K562 (cell line): ENCODE measurements around the gene FASN. TPM values are rescaled to one million over a fixed set of nuclear protein-coding genes. Genes with fewer than 3 reads are reported as not detected.

ENCODE experiments used
- CXXC5 ChIP-seq: fragments of 250-450 bp; sonication (Bioruptor Pico); IDR thresholded peaks from 2 replicates; pipeline ENCODE4 v1.8.0; 2022; ENCODE audit warnings: inconsistent platforms, mild to moderate bottlenecking, moderate library complexity
- DLX4 ChIP-seq: fragments of 250-450 bp; sonication (Bioruptor Pico); IDR thresholded peaks from 2 replicates; pipeline ENCODE4 v1.6.1; 2021; ENCODE audit warnings: mild to moderate bottlenecking
- GABPB1 ChIP-seq: sonication (generic); formaldehyde crosslinking; IDR thresholded peaks from 2 replicates; pipeline ENCODE4 v1.8.0; 2022; ENCODE audit warnings: mild to moderate bottlenecking, missing genetic modification reagents
- GATAD2B ChIP-seq: fragments of 450-650 bp; IDR thresholded peaks from 2 replicates; pipeline ENCODE4 v1.6.1; 2017; ENCODE audit warnings: mild to moderate bottlenecking, borderline replicate concordance
- HDAC1 ChIP-seq, 2 experiments: fragments of 450-650 bp; IDR thresholded peaks; 2 replicates each; pipeline ENCODE4 v1.6.1; 2016 to 2017; ENCODE audit warnings: inconsistent platforms in 1 of 2, mild to moderate bottlenecking in 1 of 2, moderate library complexity in 1 of 2
- MLLT1 ChIP-seq, 2 experiments: fragments of 450-650 bp; IDR thresholded peaks; 2 replicates each; pipeline ENCODE4 v1.6.1; 2016
- MYC ChIP-seq, 2 experiments: fragments of 250-450 bp in 1 of 2; sonication (Bioruptor Pico) in 1 of 2; IDR thresholded peaks; 2 replicates each; pipeline versions ENCODE4 v1.5.1 to v1.6.1; 2012 to 2021; ENCODE audit warnings: low read depth in 2 of 2, borderline replicate concordance in 1 of 2, improper control_type of control experiment in 1 of 2, low read length in 1 of 2, mild to moderate bottlenecking in 1 of 2, moderate library complexity in 1 of 2
- NR2C2 ChIP-seq, 2 experiments: fragments of 200-800 bp in 1 of 2; sonication (Bioruptor generic) in 1 of 2; sonication (generic) in 1 of 2; formaldehyde crosslinking in 1 of 2; IDR thresholded peaks; 2 replicates each; pipeline versions ENCODE4 v1.6.1 to v1.8.0; 2016 to 2022; ENCODE audit warnings: mild to moderate bottlenecking in 1 of 2, missing compliant biosample characterization in 1 of 2, missing genetic modification characterization in 1 of 2, missing genetic modification reagents in 1 of 2
- NR3C1 ChIP-seq: sonication (generic); formaldehyde crosslinking; IDR thresholded peaks from 2 replicates; pipeline ENCODE4 v1.8.1; 2022; ENCODE audit warnings: missing genetic modification reagents
- POLR2A ChIP-seq: fragments of 450-650 bp; conservative IDR thresholded peaks from 2 replicates; pipeline ENCODE4 v1.6.1; 2016
- RERE ChIP-seq: sonication (generic); formaldehyde crosslinking; IDR thresholded peaks from 2 replicates; pipeline ENCODE4 v1.8.0; 2023; ENCODE audit warnings: missing genetic modification reagents, mild to moderate bottlenecking, borderline replicate concordance
- RUNX1 ChIP-seq: sonication (generic); IDR thresholded peaks from 2 replicates; pipeline ENCODE4 v1.6.1; 2016; ENCODE audit warnings: antibody characterized with exemption, low read depth
- ZBTB17 ChIP-seq: fragments of 450-650 bp; formaldehyde crosslinking; IDR thresholded peaks from 2 replicates; pipeline ENCODE4 v1.4.0; 2020; ENCODE audit warnings: mild to moderate bottlenecking
- ZBTB7A ChIP-seq: IDR thresholded peaks from 2 replicates; pipeline ENCODE4 v1.6.1; 2011; ENCODE audit warnings: low read depth, mild to moderate bottlenecking, low read length, moderate library complexity, borderline replicate concordance; ENCODE audit not compliant: control insufficient read depth
- ZNF444 ChIP-seq: fragments of 250-450 bp; sonication (Bioruptor Pico); IDR thresholded peaks from 2 replicates; pipeline ENCODE4 v1.4.0; 2020; ENCODE audit warnings: mild to moderate bottlenecking, moderate library complexity
- ZNF707 ChIP-seq: fragments of 250-450 bp; sonication (Bioruptor Pico); conservative IDR thresholded peaks from 2 replicates; pipeline ENCODE4 v1.8.0; 2022; ENCODE audit warnings: inconsistent platforms, mild to moderate bottlenecking, moderate library complexity
- polyA plus RNA-seq, 8 experiments: library from polyadenylated mRNA; depleted of rRNA in 4 of 8; stranded (reverse) in 5 of 8; unstranded in 3 of 8; fragments of >200 nt; fragmentation: Nextera tagmentation in 2 of 8; fragmentation: Illumina TruSeq in 1 of 8; extraction: Ambion mirVana in 2 of 8; extraction: Trizol in 1 of 8; gene quantifications; 2 replicates each; pipeline versions ENCODE4 v1.2.1 to v1.2.3, GENCODE V29; 2011 to 2014; ENCODE audit warnings: inconsistent platforms in 1 of 8, missing spikeins in 1 of 8
- total RNA-seq, 7 experiments: library from RNA; depleted of rRNA in 6 of 7; stranded (reverse); fragments of >200 nt in 6 of 7; fragmentation: Illumina TruSeq in 2 of 7; extraction: Trizol in 2 of 7; gene quantifications; 2 replicates each; pipeline versions ENCODE4 v1.2.1 to v1.2.3, GENCODE V29; 2011 to 2021; ENCODE audit warnings: low replicate concordance in 1 of 7
- TF ChIP-seq, protein P1 (sequence below), 2 experiments: IDR thresholded peaks; 2 replicates each; pipeline ENCODE4 v1.6.1; 2011; ENCODE audit warnings: borderline replicate concordance in 1 of 2, control low read depth in 1 of 2, low read depth in 1 of 2, low read length in 1 of 2, mild to moderate bottlenecking in 1 of 2, mixed read lengths in 1 of 2, moderate library complexity in 1 of 2; ENCODE audit not compliant: insufficient read depth in 1 of 2, insufficient read length in 1 of 2, poor library complexity in 1 of 2, severe bottlenecking in 1 of 2; ENCODE audit errors: extremely low read depth in 1 of 2

Gene FASN
- total and polyA plus RNA-seq, 9 of the 15 experiments (the other 6 are each of a cell fraction or from before 2014, with no cell fraction given): 0.15 to 663 (median 49.9) TPM

- TF ChIP-seq RERE (CRISPR knock-in tag) (peak; percentile 50), ZNF444 (CRISPR knock-in tag) (peak; percentile 75; the same call in 1 of the 2 replicates), MYC (IDR thresholded peaks at IDR 0.05; ENCODE audit: low read depth, low read length) (peak; percentile 81; the same call in 1 of the 2 replicates), MYC (CRISPR knock-in tag; IDR thresholded peaks at IDR 0.05; ENCODE audit: borderline replicate concordance, low read depth) (no peak), ZBTB7A (peak; percentile 71), DLX4 (no peak), ZNF707 (CRISPR knock-in tag) (no peak), RUNX1 (no peak), MLLT1 (IDR thresholded peaks at IDR 0.05) (no peak), NR2C2 (CRISPR knock-in tag; IDR thresholded peaks at IDR 0.05) (0 out of 2 replicates have a peak, but pooled peaks have one; percentile 56), NR2C2 (tag; IDR thresholded peaks at IDR 0.05) (no peak), GABPB1 (CRISPR knock-in tag) (peak; percentile 38; the same call in 1 of the 2 replicates), ZBTB17 (CRISPR knock-in tag) (no peak), HDAC1 (IDR thresholded peaks at IDR 0.05) (peak in 1 of 2 experiments; percentile 76; a peak in 2 of 4 replicates), POLR2A (0 out of 2 replicates have a peak, but pooled peaks have one; percentile 1), CXXC5 (peak; percentile 40; the same call in 1 of the 2 replicates), GATAD2B (peak; percentile 51; the same call in 1 of the 2 replicates), NR3C1 (peak; percentile 71; the same call in 1 of the 2 replicates)
- TF ChIP-seq, protein P1, sequence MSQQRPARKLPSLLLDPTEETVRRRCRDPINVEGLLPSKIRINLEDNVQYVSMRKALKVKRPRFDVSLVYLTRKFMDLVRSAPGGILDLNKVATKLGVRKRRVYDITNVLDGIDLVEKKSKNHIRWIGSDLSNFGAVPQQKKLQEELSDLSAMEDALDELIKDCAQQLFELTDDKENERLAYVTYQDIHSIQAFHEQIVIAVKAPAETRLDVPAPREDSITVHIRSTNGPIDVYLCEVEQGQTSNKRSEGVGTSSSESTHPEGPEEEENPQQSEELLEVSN (IDR thresholded peaks at IDR 0.05; ENCODE audit: borderline replicate concordance in 1 of 2, extremely low read depth in 1 of 2, insufficient read depth in 1 of 2, insufficient read length in 1 of 2, low read depth in 1 of 2, low read length in 1 of 2, poor library complexity in 1 of 2, severe bottlenecking in 1 of 2): peak; percentile 34 to 49
These were observed 685 bp downstream of the FASN start (continued) for GRCh38 chr17:82097184-82097918.
